Effector CD4-positive, alpha-beta T cell (primary cell): ENCODE results near the gene KCNAB1.
"Not testable (repeated sequence)": the region's sequence is repeated elsewhere in the genome, so short reads cannot be mapped to it uniquely, and the experiment has no call there.

Experiments
- DNase-seq: peaks from one replicate; pipeline ENCODE4 v3.0.0-alpha.2; 2020

Gene KCNAB1

DNA sequence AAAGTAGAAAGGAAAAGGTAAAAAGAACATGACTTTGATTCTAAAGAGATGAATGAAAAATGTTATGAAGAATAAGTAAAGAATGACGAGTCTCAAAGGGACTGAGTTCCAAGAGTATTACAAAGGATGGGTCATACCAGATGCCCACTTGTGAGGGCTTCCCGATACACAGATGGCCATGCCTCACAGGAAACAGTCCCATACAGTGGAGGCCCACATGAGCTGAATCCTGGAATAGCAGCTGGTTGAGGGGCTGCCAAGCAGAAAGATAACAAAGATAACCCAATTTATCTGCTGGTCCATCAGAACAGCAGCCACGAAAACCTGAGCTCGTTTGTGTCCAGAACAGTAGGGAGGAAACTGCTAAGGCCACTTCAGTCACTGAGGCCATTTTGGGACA lies 430.9 kb downstream of the KCNAB1 start:
- no peak for DNase-seq

DNA sequence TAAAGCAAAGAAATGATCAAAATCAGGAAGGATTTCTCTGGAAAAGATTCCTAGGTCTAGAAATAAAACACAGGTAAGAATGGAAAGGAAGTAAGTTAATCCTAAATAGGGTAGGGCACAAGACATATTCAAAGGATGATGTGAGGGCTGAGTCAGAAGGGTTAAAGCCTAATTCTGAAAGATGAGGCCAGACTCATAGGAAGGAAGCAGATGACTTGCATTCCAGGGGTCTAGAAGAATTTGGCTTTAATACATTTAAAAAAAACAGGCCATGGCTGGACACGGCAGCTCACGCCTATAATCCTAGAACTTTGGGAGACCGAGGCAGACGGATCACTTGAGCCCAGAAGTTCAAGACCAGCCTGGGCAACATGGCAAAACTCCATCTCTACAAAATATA lies 431.4 kb downstream of the KCNAB1 start:
- no peak for DNase-seq

DNA sequence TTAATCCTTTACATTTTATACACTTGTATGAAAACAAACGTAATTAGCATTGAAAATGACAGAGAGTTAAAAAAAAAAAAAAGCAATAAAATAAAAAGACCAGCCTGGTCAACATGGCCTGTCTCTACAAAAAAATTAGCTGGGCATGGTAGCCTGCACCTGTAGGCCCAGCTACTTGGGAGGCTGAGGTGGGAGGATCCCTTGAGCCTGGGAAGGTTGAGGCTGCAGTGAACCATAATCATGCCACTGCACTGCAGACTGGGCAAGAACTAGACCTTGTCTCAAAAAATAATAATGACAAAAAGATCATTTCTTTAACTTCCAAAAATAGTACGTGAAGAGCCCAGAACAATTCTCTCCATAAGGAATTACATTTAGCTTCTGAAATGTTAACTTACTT lies 432.6 kb downstream of the KCNAB1 start:
- DNase-seq: no peak

DNA sequence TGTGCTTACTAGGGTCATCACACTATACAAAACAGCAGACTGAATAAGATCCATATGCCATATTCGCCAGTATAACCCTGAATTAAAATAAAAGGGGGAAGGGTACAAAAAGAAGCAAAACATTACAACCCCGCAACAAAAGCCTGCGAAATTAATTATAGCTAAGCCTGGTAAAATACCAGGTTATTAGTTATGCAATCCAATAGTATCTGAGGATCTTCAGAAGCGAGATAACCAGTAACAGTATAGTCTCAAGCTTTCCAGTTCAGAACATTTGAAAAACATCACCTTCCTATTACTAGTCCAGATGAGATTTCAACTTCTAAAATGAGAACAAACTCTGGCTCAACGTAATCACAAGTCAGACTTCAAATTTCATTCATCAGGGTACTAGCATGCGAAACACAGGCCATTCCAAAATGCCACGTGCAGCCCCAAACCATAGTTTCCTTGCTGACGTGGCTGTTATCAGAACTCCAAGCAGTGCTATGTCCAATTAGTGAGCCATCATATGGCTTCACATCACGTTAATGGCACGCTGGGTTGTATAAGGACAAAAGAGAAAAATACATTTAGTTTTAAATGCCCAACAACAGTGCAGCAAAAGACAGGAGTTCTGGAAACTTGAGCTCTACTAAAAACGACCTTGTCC lies 433.5 kb downstream of the KCNAB1 start:
- DNase-seq: no peak

DNA sequence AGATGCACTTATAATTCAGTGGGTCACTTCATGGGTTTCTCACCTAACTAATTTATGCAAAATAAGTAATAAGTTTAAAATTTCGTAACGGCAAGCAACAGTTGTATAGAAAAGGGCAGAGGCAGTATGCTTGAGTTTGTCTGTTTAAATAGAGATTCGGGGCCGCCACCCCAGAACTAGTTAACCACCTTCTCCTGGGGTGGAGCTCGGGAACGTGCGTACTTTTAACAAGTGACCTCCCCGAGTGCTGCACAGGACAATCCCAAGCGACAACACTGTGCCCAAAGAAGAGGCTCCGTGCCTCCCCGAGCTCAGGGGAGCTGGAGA lies 434.1 kb downstream of the KCNAB1 start:
- no peak for DNase-seq

DNA sequence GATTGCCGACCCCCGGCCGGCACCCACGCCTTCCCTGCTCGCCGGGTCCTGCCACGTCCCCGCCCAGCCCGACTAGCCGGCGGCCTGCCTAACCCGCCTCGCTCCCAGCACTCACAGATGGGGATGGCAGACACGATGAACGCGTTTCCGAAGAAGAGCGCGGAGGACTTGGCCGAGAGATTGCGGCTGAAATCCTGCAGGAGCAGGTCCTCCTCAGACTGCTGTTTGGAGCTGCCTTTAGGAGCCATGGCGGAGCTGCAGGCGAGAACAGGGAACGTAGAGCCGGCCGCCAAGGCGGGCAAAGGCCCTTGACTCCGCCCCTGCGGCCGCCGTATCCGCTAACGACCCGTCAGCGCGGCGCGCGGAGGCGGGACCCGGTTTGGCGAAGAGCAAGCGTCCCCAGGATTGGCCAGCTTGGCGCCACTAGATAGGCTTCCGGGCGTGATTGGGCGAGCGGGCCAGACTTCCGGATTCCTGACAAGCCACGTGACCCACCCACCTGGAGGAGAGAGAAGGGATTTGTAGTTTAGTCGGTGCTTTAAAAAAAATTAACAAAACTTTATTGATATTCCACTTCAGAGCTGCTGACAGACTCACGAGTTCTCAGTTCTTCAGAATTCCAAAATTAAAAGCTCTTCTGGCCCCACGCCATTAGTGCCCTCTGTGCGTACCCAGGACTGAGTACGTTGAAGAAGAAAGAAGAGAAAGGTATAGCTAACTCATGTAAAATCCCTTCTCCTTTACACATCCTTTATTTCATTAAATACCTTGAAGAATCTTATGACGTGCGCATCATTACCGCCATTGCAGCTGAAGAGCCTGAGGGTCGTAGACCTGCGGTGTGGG lies 434.7 kb downstream of the KCNAB1 start, which contains the start of gene SSR3:
Gene SSR3 (minus strand): TSS at position 276 of the 846 bp plus-strand sequence. CDS start 28 bp downstream, at position 248.
- peak; percentile 98 for DNase-seq

DNA sequence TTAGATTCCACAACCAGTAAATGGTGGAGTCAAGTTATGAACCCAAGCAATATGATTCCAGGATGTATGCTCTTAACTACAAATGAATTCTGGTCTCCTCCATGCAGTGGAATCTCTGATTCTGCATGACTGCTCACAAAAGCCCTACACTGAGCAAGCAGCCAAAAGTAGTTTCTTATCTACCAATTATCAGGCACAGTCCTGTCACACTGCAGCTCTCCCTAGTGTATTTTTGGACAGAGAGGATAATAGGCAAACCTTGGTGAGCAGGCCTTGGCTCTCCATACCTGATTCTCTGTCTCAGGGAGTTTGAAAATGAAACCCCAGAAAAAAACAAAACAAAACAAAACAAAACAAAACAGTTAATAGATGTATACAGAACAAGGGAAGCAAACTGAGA lies 438.0 kb downstream of the KCNAB1 start:
- DNase-seq: no peak

DNA sequence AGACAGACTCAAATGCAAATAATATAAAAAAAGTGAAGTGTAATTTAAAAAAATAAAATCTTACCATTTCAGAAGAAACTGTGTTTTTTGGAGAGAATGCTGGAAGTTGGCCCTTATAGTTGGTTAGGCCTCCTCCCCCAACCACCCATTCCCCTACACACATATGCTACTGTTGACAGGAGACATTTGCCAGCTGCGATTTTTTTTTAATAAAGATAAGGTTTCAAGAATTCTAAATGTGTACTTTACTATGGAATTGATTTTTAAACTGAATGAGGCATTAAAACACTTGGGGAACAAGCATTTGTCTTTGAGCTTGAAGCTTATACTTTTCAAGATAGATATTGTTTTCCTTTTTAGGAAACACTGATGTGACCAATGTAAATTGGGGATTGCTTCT lies 438.9 kb downstream of the KCNAB1 start:
- DNase-seq: no peak

DNA sequence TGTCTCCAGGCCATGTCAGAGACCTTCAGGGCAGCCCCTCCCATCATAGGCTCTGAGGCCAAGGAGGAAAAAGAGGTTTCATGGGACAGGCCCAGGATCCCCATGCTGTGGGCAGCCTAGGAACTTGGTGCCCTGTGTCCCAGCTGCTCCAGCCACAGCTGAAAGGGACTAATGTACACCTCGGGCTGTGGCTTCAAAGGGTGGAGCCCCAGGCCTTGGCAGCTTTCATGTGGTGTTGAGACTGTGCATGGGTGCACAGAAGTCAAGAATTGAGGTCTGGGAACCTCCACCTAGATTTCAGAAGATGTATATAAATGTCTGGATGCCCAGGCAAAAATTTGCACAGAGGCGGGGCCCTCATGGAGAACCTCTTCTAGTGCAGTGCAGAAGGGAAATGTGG lies 441.2 kb downstream of the KCNAB1 start:
- no peak for DNase-seq

DNA sequence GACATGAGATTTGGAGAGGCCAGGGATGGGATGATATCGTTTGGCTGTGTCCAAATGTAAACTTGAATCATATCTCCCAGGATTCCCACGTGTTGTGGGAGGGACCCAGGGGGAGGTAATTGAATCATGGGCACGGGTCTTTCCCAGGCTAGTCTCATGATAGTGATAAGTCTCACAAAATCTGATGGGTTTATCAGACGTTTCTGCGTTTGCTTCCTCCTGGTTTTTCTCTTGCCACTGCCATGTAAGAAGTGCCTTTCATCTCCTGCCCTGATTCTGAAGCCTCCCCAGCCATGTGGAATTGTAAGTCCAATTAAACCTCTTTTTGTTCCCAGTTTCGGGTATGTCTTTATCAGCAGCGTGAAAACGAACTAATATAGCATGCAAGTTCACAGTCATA lies 442.1 kb downstream of the KCNAB1 start:
- DNase-seq: not testable (repeated sequence)

DNA sequence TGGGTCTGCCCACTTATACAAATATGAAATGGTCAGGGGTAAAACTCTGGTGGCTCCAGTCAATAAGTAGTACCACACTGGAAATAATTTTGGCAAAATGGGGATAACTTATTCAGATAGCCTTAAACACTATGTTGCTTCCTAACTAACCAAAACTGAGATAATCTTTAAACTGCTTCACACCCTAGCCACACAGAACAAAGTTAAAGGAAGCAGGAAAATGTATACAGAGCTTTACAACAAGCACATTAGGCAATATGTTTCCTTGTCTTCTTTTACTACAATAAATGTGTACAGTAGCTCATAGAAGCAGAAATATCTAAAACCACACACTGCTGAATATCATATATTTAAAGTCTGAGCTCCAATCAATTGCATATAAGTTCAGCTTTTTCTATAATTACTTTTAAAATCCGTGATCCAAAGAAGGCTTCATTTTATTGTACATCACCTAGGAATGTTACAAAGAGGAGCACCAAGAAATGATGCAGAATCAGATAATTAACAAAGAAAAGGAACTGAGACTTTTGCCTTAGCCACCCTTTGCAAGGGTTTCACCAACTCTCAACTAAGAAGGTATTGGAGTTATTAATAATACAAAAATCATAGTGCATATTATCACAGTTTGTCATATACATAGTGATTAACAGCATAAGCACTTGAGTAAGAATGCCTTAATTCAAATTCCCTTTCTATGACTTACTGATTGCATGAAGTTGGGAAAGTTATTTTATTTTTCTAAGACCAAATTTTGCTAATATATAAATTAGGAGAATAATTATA lies 443.7 kb downstream of the KCNAB1 start:
- DNase-seq: no peak

DNA sequence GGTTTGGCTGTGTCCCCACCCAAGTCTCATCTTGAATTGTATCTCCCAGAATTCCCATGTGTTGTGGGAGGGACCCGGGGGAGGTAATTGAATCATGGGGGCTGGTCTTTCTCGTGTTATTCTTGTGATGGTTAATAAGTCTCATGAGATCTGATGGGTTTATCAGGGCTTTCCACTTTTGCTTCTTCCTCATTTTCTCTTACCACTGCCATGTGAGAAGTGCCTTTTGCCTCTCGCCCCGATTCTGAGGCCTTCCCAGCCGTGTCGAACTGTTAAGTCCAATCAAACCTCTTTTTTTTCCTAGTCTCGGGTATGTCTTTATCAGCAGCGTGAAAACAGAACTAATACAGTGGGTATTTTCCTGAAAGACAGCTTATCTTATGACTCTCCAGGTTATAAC lies 448.6 kb downstream of the KCNAB1 start:
- DNase-seq: not testable (repeated sequence)

DNA sequence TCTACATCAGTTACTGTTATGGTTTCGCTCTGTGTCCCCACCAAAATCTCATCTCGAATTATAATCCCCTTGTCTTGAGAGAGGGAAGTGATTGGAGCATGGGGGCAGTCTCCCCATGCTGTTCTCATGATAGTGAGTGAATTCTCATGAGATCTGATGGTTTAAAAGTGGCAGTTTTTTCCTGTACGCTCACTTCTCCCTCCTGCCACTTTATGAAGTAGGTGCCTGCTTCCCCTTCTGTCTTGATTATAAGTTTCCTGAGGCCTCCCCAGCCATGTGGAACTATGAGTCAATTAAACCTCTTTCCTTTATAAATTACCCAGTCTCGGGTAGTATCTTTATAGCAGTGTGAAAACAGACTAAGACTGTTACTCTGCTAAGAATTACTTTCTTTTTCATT lies 449.5 kb downstream of the KCNAB1 start:
- DNase-seq: not testable (repeated sequence)

DNA sequence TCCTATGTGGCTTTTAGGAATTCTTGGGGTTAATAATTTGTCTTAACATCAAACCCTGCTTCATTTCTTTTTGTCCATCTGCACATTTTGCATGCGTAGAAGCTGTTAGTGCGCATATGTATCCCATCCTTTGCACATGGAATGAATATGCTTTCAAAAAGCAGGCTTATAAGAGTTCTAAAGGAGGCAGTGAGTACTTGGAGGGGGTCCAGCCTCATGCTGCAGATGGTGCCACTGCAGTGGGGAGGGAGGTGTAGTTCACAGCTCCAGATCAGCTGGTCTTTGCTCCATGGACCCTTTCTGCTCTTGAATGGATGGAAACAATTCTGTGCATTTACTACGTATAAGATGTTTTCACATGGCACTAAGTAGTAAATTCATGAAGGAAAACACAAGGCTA lies 455.3 kb downstream of the KCNAB1 start:
- no peak for DNase-seq

DNA sequence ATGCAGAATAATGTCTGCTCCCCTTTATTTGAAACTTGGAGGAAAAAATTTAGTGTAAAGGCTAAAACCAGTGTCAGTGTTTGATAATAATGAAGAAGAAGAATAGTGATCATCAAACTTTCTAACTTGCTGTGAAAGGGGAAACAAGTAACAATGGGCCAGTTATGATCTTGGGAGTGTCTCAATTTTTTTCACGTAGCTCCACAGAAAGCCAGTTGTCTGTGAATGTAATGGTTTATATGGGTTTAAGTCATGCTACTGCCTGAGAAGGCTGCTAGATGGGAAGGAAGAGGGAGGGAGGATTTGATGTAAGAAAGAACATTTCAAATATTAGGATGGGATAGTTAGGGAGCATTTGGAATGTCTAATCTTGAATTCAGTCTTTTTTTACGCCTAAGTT lies 455.7 kb downstream of the KCNAB1 start:
- DNase-seq: no peak

DNA sequence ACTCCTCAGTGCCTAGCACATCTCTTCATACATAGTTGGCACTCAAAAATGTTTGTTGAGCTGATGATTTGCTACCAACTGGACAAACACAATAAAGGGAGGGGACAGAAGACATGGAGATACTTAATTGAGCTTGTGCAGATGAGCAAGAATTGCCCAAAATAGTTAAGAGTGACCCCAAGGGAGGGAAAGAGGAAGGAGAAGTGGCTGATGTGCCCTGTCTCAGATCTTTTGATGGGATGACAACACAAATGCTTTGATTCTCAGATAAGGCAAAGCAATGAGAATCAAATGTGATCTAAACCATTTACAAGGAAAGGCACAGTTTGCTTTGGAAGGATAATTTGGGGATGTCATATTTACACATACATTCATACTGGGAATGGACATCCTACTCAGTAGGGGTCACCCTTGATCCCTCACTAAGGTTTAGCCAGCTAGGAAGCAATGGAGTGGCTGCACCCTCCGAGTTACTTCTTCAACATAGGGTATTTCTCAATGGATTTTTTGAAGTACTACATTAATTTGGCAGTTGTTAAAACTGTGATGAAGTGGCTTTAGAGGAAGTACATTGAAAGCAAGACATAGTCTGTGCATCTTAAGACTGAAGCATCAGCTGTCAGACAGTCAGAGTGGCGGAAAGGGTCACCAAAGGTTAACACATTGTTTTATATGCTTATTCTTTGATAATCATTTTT lies 456.4 kb downstream of the KCNAB1 start:
- no peak for DNase-seq

DNA sequence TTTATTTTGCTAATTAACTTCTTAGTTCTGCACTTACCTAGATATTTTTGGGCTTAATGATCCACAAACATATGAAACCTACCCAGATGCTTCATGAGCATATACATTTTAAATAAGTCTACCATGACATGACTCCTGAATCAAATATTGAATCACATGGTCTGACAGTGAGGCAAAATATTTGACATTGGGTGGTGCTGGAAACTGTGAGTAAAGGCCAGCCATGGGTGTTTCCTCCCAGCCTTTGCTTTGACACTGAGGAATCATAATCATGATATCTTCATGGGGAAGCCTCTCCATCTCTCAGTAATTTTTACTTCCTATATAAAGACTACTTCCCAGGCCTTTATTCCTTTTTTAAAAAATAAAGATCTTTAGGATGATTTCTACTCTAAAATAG lies 457.4 kb downstream of the KCNAB1 start:
- no peak for DNase-seq

DNA sequence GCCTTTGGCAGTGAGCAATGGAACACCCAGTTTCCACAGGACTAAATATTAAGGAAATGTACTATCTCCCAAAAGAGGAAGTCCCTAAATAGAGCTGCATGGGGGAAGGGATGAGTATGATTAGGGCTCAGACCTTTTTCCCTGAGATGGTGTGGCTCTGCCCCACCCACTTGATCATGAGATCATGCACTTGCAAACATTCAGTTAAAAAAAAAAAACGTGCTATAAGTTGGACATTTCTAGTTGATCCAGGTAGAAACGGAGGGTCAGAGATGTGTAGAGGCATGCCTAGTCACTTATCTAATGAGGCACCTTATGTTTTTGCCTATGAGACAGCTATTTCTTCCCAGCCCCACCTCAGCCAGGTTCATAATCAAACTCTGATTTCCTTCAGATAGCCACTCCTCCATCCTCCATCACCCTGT lies 459.1 kb downstream of the KCNAB1 start:
- no peak for DNase-seq

DNA sequence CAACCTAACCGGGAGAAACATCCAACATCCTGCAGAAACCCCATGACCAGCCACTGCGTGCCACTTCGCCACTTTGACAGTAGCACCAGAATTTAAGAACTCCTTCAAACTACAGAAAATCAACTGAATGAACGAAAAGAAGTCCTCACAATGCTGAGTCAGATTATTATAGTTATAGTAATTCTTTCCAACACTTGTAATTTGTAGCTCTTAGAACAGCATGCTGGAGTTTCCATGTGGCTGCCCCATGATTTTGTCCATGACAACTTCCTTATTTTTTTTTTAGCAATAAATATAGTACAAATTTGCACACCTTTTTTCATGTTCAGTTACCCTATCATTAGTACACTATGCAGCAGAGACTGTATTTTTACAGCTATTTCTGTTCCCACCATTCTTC lies 460.7 kb downstream of the KCNAB1 start:
- no peak for DNase-seq

DNA sequence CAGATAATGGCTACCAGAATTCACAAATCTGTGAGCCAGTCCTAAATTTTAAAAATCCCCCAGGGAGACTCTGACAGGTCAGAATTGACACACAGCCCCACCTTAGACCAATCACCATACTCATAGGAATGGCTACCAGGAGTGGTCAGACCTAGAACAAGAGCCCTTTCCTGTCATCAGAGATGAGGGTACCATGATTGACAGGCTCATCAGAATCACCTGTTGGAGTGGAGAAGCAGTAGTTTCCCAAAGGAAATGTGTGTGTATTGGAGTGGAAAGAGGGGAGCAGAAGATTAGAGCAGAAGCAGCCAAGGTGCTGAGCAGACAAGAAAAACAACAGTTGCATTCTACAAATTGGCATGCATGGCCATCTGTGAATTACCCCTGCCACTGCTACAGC lies 461.6 kb downstream of the KCNAB1 start:
- no peak for DNase-seq

DNA sequence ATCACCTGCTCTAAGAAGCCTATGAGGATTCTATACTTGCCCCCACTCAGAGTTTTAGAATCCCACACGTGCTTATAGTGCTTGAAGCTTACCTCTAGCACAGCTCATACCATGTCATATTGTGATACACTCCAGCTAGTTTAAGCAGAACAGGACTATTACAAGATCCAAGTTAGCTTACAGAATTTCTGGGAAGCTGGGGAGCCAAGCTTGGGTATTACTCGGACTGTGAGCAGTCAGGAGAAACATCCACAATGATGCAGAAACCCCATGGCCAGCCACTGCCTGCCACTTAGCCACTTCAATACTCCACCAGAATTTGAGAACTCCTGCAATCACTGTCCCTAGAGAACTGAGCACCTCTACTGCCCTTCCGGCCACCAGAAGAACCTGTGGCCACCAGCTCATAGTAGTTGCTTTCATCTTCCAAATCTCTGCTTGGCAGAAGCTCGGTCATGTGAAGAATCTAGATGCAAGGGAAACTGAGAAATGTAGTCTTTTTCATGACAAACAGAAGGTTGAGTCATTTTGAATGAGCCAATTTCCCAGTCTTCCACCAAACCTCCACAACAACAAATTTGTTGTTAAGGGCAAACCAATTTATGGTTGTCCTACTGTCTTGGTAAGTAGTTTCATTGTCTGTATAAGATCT lies 462.3 kb downstream of the KCNAB1 start:
- DNase-seq: no peak

DNA sequence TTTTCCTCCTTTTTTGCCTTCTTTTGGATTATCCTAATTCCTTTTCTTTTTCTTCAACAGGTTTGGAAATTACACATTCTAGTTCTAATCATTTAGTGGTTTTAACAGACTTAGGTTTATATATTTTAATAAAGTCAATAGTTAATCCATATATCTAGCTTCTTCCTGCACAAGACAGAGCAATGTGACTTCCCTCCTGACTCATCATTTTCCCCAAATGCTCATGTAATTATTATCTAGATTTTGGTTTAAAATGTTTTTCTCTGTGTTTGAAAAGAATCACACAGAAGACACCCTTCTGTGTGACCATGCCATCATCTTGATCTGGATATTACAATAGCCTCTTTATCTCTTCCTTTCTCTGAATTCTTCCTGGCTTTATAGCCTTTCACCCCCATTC lies 463.1 kb downstream of the KCNAB1 start:
- DNase-seq: no peak
